H1 (cell line): ENCODE results near the gene STAT4. TPM values are rescaled to one million over a fixed set of nuclear protein-coding genes. Genes with fewer than 3 reads are reported as not detected.

ENCODE experiments used
- CTCF ChIA-PET: fragments of 300-600 bp; sonication (Branson Sonifier 250); formaldehyde crosslinking; loops from one replicate; lab custom pipeline; 2021; ENCODE audit not compliant: partially characterized antibody; lab: Charles Lee
- POLR2A ChIA-PET: fragments of 300-600 bp; sonication (Branson Sonifier 250); formaldehyde crosslinking; loops from one replicate; lab custom pipeline; 2021; ENCODE audit warnings: inconsistent platforms; ENCODE audit not compliant: partially characterized antibody; lab: Charles Lee
- DNase-seq, 2 experiments: peaks; one replicate each; pipeline versions ENCODE4 v3.0.0 to v3.0.0-alpha.2; 2010 to 2022; ENCODE audit warnings: low spot score in 2 of 2, low read depth in 1 of 2, mixed read lengths in 1 of 2
- FAIRE-seq: peaks from 2 replicates; lab custom pipeline; 2011; peaks lifted over from hg19 to GRCh38; lab: Jason Lieb, UNC
- H2AFZ ChIP-seq: 2 replicates; pipeline ENCODE4 v1.8.1; 2012; ENCODE audit warnings: low read length, inconsistent platforms
- H2AK5ac ChIP-seq: 2 replicates; pipeline ENCODE4 v1.6.1; 2013; ENCODE audit warnings: low read depth, low read length
- H2BK120ac ChIP-seq: replicated peaks from 2 replicates; pipeline ENCODE3; 2013; ENCODE audit warnings: low read depth, low read length, inconsistent platforms
- H2BK12ac ChIP-seq: 2 replicates; pipeline ENCODE4 v1.6.1; 2013; ENCODE audit warnings: low read depth, low read length
- H2BK15ac ChIP-seq: 2 replicates; pipeline ENCODE4 v1.6.1; 2013; ENCODE audit warnings: low read length
- H2BK20ac ChIP-seq: 2 replicates; pipeline ENCODE4 v1.6.1; 2013; ENCODE audit warnings: low read length
- H2BK5ac ChIP-seq: 2 replicates; pipeline ENCODE4 v1.6.1; 2013; ENCODE audit warnings: low read depth, low read length
- H3K14ac ChIP-seq: 2 replicates; pipeline ENCODE4 v1.6.1; 2013; ENCODE audit warnings: inconsistent platforms; ENCODE audit not compliant: insufficient read length
- H3K18ac ChIP-seq: 2 replicates; pipeline ENCODE4 v1.6.1; 2013; ENCODE audit warnings: low read length; ENCODE audit errors: extremely low read depth
- H3K23ac ChIP-seq: 2 replicates; pipeline ENCODE4 v1.6.1; 2013; ENCODE audit warnings: inconsistent platforms; ENCODE audit not compliant: insufficient read length
- H3K23me2 ChIP-seq: 2 replicates; pipeline ENCODE4 v1.6.1; 2013; ENCODE audit warnings: low read depth, low read length
- H3K27ac ChIP-seq: 2 replicates; pipeline ENCODE4 v1.6.1; 2011; ENCODE audit warnings: low read depth, low read length, inconsistent platforms
- H3K27me3 ChIP-seq, 4 experiments: replicated peaks in 1 of 4; 1 replicate in 1 of 4; 2 replicates in 3 of 4; pipeline versions ENCODE4 v1.6.1 to v1.8.1; 2011 to 2013; ENCODE audit warnings: low read length in 3 of 4, mild to moderate bottlenecking in 3 of 4, inconsistent platforms in 2 of 4, mixed read lengths in 2 of 4, moderate library complexity in 1 of 4; ENCODE audit not compliant: control insufficient read depth in 3 of 4, insufficient read depth in 3 of 4; ENCODE audit errors: extremely low read depth in 1 of 4
- H3K36me3 ChIP-seq, 4 experiments: 2 replicates each; pipeline versions ENCODE4 v1.6.1 to v1.8.1; 2011 to 2013; ENCODE audit warnings: mild to moderate bottlenecking in 4 of 4, low read length in 3 of 4, moderate library complexity in 2 of 4, control low read depth in 1 of 4, inconsistent platforms in 1 of 4; ENCODE audit not compliant: insufficient read depth in 4 of 4, control insufficient read depth in 2 of 4
- H3K4ac ChIP-seq: replicated peaks from 2 replicates; pipeline ENCODE3; 2013; ENCODE audit warnings: low read length, low read depth, mixed read lengths, inconsistent platforms; ENCODE audit not compliant: insufficient read length
- H3K4me1 ChIP-seq, 4 experiments: replicated peaks in 1 of 4; 1 replicate in 1 of 4; 2 replicates in 3 of 4; pipeline versions ENCODE4 v1.6.1 to v1.8.1; 2011 to 2013; ENCODE audit warnings: low read length in 3 of 4, inconsistent platforms in 2 of 4, mixed read lengths in 1 of 4; ENCODE audit not compliant: insufficient read depth in 4 of 4, control insufficient read depth in 3 of 4
- H3K4me2 ChIP-seq, 2 experiments: 2 replicates each; pipeline versions ENCODE4 v1.6.1 to v1.8.1; 2011 to 2013; ENCODE audit warnings: low read depth in 2 of 2, low read length in 2 of 2, control low read depth in 1 of 2, inconsistent platforms in 1 of 2, mild to moderate bottlenecking in 1 of 2; ENCODE audit not compliant: insufficient read depth in 1 of 2
- H3K4me3 ChIP-seq, 4 experiments: fragments of 200-600, 300-600 bp in 1 of 4; sonication (generic), shearing (Covaris generic), sonication (Bioruptor Twin) in 1 of 4; 2 replicates each; pipeline versions ENCODE4 v1.5.1 to v1.8.1; 2011 to 2016; ENCODE audit warnings: low read length in 4 of 4, low read depth in 3 of 4, control low read depth in 2 of 4, inconsistent platforms in 2 of 4, mild to moderate bottlenecking in 2 of 4, mixed read lengths in 1 of 4, moderate library complexity in 1 of 4; ENCODE audit not compliant: insufficient read depth in 2 of 4; ENCODE audit errors: extremely low read depth in 1 of 4
- H3K56ac ChIP-seq: replicated peaks from 2 replicates; pipeline ENCODE3; 2013; ENCODE audit warnings: low read depth, mild to moderate bottlenecking, mixed read lengths, low read length, inconsistent platforms; ENCODE audit not compliant: insufficient read length
- H3K79me1 ChIP-seq: 2 replicates; pipeline ENCODE4 v1.6.1; 2013; ENCODE audit warnings: low read depth, low read length, control low read depth
- H3K79me2 ChIP-seq, 2 experiments: 2 replicates each; pipeline versions ENCODE4 v1.6.1 to v1.8.1; 2012 to 2013; ENCODE audit warnings: low read length in 2 of 2, mild to moderate bottlenecking in 2 of 2, inconsistent platforms in 1 of 2; ENCODE audit not compliant: insufficient read depth in 2 of 2, control insufficient read depth in 1 of 2
- H3K9ac ChIP-seq, 4 experiments: replicated peaks in 1 of 4; 1 replicate in 1 of 4; 2 replicates in 3 of 4; pipeline versions ENCODE4 v1.6.1 to v1.8.1; 2011 to 2013; ENCODE audit warnings: low read depth in 3 of 4, low read length in 3 of 4, control low read depth in 2 of 4, mild to moderate bottlenecking in 2 of 4, moderate library complexity in 2 of 4, inconsistent platforms in 1 of 4; ENCODE audit errors: extremely low read depth in 1 of 4
- H3K9me3 ChIP-seq, 2 experiments: 2 replicates each; pipeline versions ENCODE4 v1.6.1 to v1.8.1; 2012 to 2013; ENCODE audit warnings: mild to moderate bottlenecking in 2 of 2, moderate library complexity in 2 of 2, control low read depth in 1 of 2, inconsistent platforms in 1 of 2, low read depth in 1 of 2, low read length in 1 of 2, mixed read lengths in 1 of 2; ENCODE audit not compliant: insufficient read depth in 2 of 2
- H4K20me1 ChIP-seq, 2 experiments: replicated peaks in 1 of 2; 2 replicates each; pipeline versions ENCODE3 to v1.8.1; 2011 to 2013; ENCODE audit warnings: inconsistent platforms in 2 of 2, low read length in 2 of 2, mild to moderate bottlenecking in 1 of 2; ENCODE audit not compliant: insufficient read depth in 2 of 2, control insufficient read depth in 1 of 2
- H4K5ac ChIP-seq: 2 replicates; pipeline ENCODE4 v1.6.1; 2013; ENCODE audit warnings: low read length, low read depth, mixed read lengths, inconsistent platforms; ENCODE audit not compliant: insufficient read length
- H4K8ac ChIP-seq: 2 replicates; pipeline ENCODE4 v1.8.0; 2013; ENCODE audit warnings: mild to moderate bottlenecking, moderate library complexity, low read length, inconsistent platforms; ENCODE audit not compliant: insufficient read depth; ENCODE audit errors: extremely low read depth
- H4K91ac ChIP-seq: replicated peaks from 2 replicates; pipeline ENCODE3; 2013; ENCODE audit warnings: low read length, mixed read lengths, inconsistent platforms; ENCODE audit not compliant: insufficient read length
- FOSL1 ChIP-seq: IDR thresholded peaks from 2 replicates; pipeline ENCODE4 v1.6.1; 2011; ENCODE audit warnings: mild to moderate bottlenecking, low read depth, low read length, moderate library complexity; ENCODE audit not compliant: insufficient read depth
- HDAC2 ChIP-seq, 2 experiments: fragments of 300-600 bp in 1 of 2; sonication (generic) in 1 of 2; IDR thresholded peaks; 2 replicates each; pipeline ENCODE4 v1.6.1; 2011 to 2012; ENCODE audit warnings: low read depth in 2 of 2, low read length in 2 of 2, mild to moderate bottlenecking in 2 of 2, moderate library complexity in 2 of 2, borderline replicate concordance in 1 of 2, inconsistent platforms in 1 of 2
- HDAC6 ChIP-seq: IDR thresholded peaks from one replicate; pipeline ENCODE4 v1.7.1; 2012; ENCODE audit warnings: low read depth, mild to moderate bottlenecking, inconsistent platforms, low read length, moderate library complexity
- KDM4A ChIP-seq: IDR thresholded peaks from one replicate; pipeline ENCODE4 v1.7.1; 2012; ENCODE audit warnings: low read depth, mild to moderate bottlenecking, moderate library complexity, low read length, inconsistent platforms; ENCODE audit not compliant: severe bottlenecking
- PHF8 ChIP-seq: fragments of 200-600 bp; sonication (generic); conservative IDR thresholded peaks from 2 replicates; pipeline ENCODE4 v1.7.1; 2012; ENCODE audit warnings: low read depth, mild to moderate bottlenecking, inconsistent platforms, low read length, moderate library complexity
- POLR2AphosphoS5 ChIP-seq: IDR thresholded peaks from 2 replicates; pipeline ENCODE4 v1.6.1; 2011; ENCODE audit warnings: low read depth, low read length
- RBBP5 ChIP-seq: IDR thresholded peaks from 2 replicates; pipeline ENCODE4 v1.7.1; 2012; ENCODE audit warnings: low read depth, mild to moderate bottlenecking, inconsistent platforms, low read length, moderate library complexity, borderline replicate concordance
- SAP30 ChIP-seq: fragments of 300-600 bp; sonication (generic); IDR thresholded peaks from 2 replicates; pipeline ENCODE4 v1.7.1; 2012; ENCODE audit warnings: low read length, moderate library complexity, mild to moderate bottlenecking, inconsistent platforms; ENCODE audit not compliant: insufficient read depth, insufficient replicate concordance
- YY1 ChIP-seq: IDR thresholded peaks from 2 replicates; pipeline ENCODE4 v1.6.1; 2011; ENCODE audit warnings: low read depth, mild to moderate bottlenecking, low read length
- WGBS, 2 experiments: shearing (Covaris generic) in 1 of 2; methylation state at CpG; one replicate each; pipeline versions ENCODE4 v1.1.6 to v1.1.7; 2013 to 2015; ENCODE audit warnings: low lambda C conversion rate in 2 of 2, mixed read lengths in 2 of 2, inconsistent platforms in 1 of 2, low coverage in 1 of 2, missing lambda C conversion rate in 1 of 2; ENCODE audit not compliant: insufficient replicate concordance in 2 of 2, insufficient coverage in 1 of 2, insufficient read length in 1 of 2; ENCODE audit errors: extremely low coverage in 1 of 2, missing lambda C conversion rate in 1 of 2; 5-methylcytosine and 5-hydroxymethylcytosine counted together
- polyA plus RNA-seq, 7 experiments: library from polyadenylated mRNA; depleted of rRNA in 3 of 7; stranded (reverse) in 5 of 7; unstranded in 2 of 7; fragments of >200 nt in 5 of 7; fragments of 200-250 nt in 2 of 7; gene quantifications; 1 replicate in 5 of 7; 2 replicates in 1 of 7; 4 replicates in 1 of 7; pipeline versions ENCODE4 v1.2.1 to v1.2.3, GENCODE V29; 2011 to 2013; ENCODE audit warnings: missing spikeins in 2 of 7, mixed read lengths in 2 of 7
- total RNA-seq: library from RNA; stranded (reverse); fragmentation: NEBNext Ultra II Directional; extraction: Animal tissue kit (Norgen Biotek cat#: 25700); gene quantifications from 2 replicates; pipeline ENCODE4 v1.2.1, GENCODE V29; 2021
- TF ChIP-seq, protein P1 (sequence below): IDR thresholded peaks from 2 replicates; pipeline ENCODE4 v1.6.1; 2012; ENCODE audit warnings: low read length, inconsistent platforms
- TF ChIP-seq, protein P2 (sequence below): IDR thresholded peaks from 2 replicates; pipeline ENCODE4 v1.6.1; 2012; ENCODE audit warnings: inconsistent platforms

The STAT4 gene
- total and polyA plus RNA-seq, 2 of the 8 experiments (the other 6 are each of a cell fraction or from before 2014, with no cell fraction given) = 0.36 to 0.63 TPM

DNA sequence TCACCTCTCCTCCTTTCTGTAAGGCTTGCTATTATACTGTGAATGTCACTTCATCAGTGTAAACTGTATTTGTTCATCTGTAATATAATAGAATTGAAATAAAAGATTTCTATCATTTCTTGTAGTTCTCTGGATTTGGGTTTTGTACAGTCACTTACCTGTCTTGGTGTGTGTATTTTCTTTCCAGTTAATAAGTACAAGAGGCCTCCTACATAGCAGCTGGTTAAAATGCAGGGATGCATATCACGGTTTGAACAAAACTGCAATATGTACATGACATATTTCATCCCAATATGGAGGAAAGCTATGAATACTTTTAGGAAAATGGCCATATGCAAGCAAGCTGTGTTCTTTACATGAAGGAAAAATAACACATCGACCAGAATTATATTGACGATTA, 131.4 kb downstream of the STAT4 start:
- H3K23ac ChIP-seq = no peak overlapping the region
- no peak overlapping the region for H2AK5ac ChIP-seq
- H2BK15ac ChIP-seq = no peak overlapping the region
- no peak overlapping the region; a peak in 1 of 4 replicates for H3K4me2 ChIP-seq
- ChIA-PET CTCF (interaction anchor here (0.6 to 1.9 kb wide), 6 partner anchors 10 to 73 kb away, joined by 3 to 6 read pairs (median 3); no protein-coding TSS in a partner anchor), POLR2A (interaction anchor here (0.9 kb wide), 1 partner anchor 32 kb away, joined by 3 read pairs; no protein-coding TSS in a partner anchor)
- peaks cover 0 to 12% (median 4%) of the 10 kb centered on the region in 4 experiments; a peak in 3 of 7 replicates for H3K4me1 ChIP-seq
- DNase-seq (no peak), FAIRE-seq (no peak)
- no peaks in the 10 kb centered on the region for H3K9me3 ChIP-seq
- no peak overlapping the region for H2BK5ac ChIP-seq
- no peaks in the 10 kb centered on the region for H3K79me2 ChIP-seq
- no peak overlapping the region for H2BK20ac ChIP-seq
- H3K27me3 ChIP-seq = peaks cover 0 to 13% (median 6%) of the 10 kb centered on the region in 4 experiments; a peak in 4 of 7 replicates
- no peak overlapping the region for H3K56ac ChIP-seq
- peak overlapping the region in 1 of 4 experiments; percentile 79; a peak in 2 of 8 replicates for H3K4me3 ChIP-seq
- WGBS, 2 experiments = 82% methylated on average over 3 of the region's 3 CpGs; no CpG with 5 or more reads in 1 of the 2 experiments
- H2BK120ac ChIP-seq = no peak overlapping the region
- H3K18ac ChIP-seq = no peak overlapping the region
- peaks cover 8% of the 10 kb centered on the region for H3K23me2 ChIP-seq
- no peak overlapping the region for H2AFZ ChIP-seq
- no peaks in the 10 kb centered on the region for H3K36me3 ChIP-seq
- no peak overlapping the region for H4K8ac ChIP-seq
- H3K9ac ChIP-seq = no peak overlapping the region
- no peak overlapping the region for H4K91ac ChIP-seq
- H2BK12ac ChIP-seq = no peak overlapping the region
- H3K14ac ChIP-seq = no peak overlapping the region
- no peak overlapping the region for H3K4ac ChIP-seq
- H4K5ac ChIP-seq = no peak overlapping the region
- H3K79me1 ChIP-seq = no peaks in the 10 kb centered on the region
- H3K27ac ChIP-seq = no peak overlapping the region
- H4K20me1 ChIP-seq = no peaks in the 10 kb centered on the region
- TF ChIP-seq HDAC6 (no peak), POLR2AphosphoS5 (no peak), HDAC2 (IDR thresholded peaks at IDR 0.05; ENCODE audit: borderline replicate concordance in 1 of 2, low read depth in 2 of 2, low read length in 2 of 2) (no peak), RBBP5 (no peak), SAP30 (no peak), KDM4A (no peak), YY1 (no peak), PHF8 (no peak), FOSL1 (no peak)
- TF ChIP-seq, protein P1, sequence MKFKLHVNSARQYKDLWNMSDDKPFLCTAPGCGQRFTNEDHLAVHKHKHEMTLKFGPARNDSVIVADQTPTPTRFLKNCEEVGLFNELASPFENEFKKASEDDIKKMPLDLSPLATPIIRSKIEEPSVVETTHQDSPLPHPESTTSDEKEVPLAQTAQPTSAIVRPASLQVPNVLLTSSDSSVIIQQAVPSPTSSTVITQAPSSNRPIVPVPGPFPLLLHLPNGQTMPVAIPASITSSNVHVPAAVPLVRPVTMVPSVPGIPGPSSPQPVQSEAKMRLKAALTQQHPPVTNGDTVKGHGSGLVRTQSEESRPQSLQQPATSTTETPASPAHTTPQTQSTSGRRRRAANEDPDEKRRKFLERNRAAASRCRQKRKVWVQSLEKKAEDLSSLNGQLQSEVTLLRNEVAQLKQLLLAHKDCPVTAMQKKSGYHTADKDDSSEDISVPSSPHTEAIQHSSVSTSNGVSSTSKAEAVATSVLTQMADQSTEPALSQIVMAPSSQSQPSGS = no peak
- TF ChIP-seq, protein P2, sequence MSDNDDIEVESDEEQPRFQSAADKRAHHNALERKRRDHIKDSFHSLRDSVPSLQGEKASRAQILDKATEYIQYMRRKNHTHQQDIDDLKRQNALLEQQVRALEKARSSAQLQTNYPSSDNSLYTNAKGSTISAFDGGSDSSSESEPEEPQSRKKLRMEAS = no peak
- TF ChIP-seq, all 59 proteins: peak for 0
